GM23338 (cell line): ENCODE results near the gene GTF2H1. TPM values are rescaled to one million over a fixed set of nuclear protein-coding genes. Genes with fewer than 3 reads are reported as not detected.

Source experiments
- ATAC-seq: fragments of 200-7000 bp; cut with Tn5 transposase; 3 replicates; pipeline ENCODE4 v1.9.1; 2020
- DNase-seq: peaks from one replicate; pipeline ENCODE4 v3.0.0-alpha.2; 2015; ENCODE audit warnings: low spot score
- H2AFZ ChIP-seq: fragments of 200-600 bp; sonication (generic); 2 replicates; pipeline ENCODE4 v1.8.0; 2016; ENCODE audit warnings: antibody characterized with exemption, mild to moderate bottlenecking, moderate library complexity
- H3F3A ChIP-seq: fragments of 200-600 bp; sonication (generic); replicated peaks from 2 replicates; pipeline ENCODE4 v1.8.0; 2017; ENCODE audit warnings: antibody characterized with exemption, mixed run types, low read depth
- H3K27ac ChIP-seq: fragments of 200-600 bp; sonication (generic); 2 replicates; pipeline ENCODE4 v1.6.1; 2016; ENCODE audit warnings: low read depth
- H3K27me3 ChIP-seq: fragments of 200-600 bp; sonication (generic); 2 replicates; pipeline ENCODE4 v1.8.0; 2016; ENCODE audit warnings: mild to moderate bottlenecking, mixed run types, moderate library complexity; ENCODE audit not compliant: insufficient read depth
- H3K36me3 ChIP-seq: fragments of 200-600 bp; sonication (generic); 2 replicates; pipeline ENCODE4 v1.8.0; 2016; ENCODE audit warnings: mild to moderate bottlenecking; ENCODE audit not compliant: insufficient read depth
- H3K4me1 ChIP-seq: fragments of 200-600 bp; sonication (generic); 2 replicates; pipeline ENCODE4 v1.8.0; 2016; ENCODE audit warnings: mild to moderate bottlenecking, moderate library complexity; ENCODE audit not compliant: insufficient read depth
- H3K4me2 ChIP-seq: fragments of 200-600 bp; sonication (generic); 2 replicates; pipeline ENCODE4 v1.7.1; 2017; ENCODE audit warnings: mixed run types
- H3K4me3 ChIP-seq: fragments of 200-600 bp; sonication (generic); 2 replicates; pipeline ENCODE4 v1.6.1; 2016; ENCODE audit warnings: mixed run types
- H3K79me2 ChIP-seq: fragments of 200-600 bp; sonication (generic); replicated peaks from 2 replicates; pipeline ENCODE4 v1.8.0; 2017; ENCODE audit warnings: mild to moderate bottlenecking; ENCODE audit not compliant: insufficient read depth
- H3K9me2 ChIP-seq: fragments of 200-600 bp; sonication (generic); 2 replicates; pipeline ENCODE4 v1.8.0; 2017; ENCODE audit not compliant: insufficient read depth
- H4K20me1 ChIP-seq: fragments of 200-600 bp; sonication (generic); replicated peaks from 2 replicates; pipeline ENCODE4 v1.8.0; 2017; ENCODE audit warnings: mild to moderate bottlenecking; ENCODE audit not compliant: insufficient read depth
- H3K27ac Mint-ChIP-seq: 2 replicates; pipeline ENCODE4 v1.8.0; 2020; ENCODE audit warnings: inconsistent platforms, mild to moderate bottlenecking, moderate library complexity, mixed read lengths
- H3K27me3 Mint-ChIP-seq: 3 replicates; pipeline ENCODE4 v1.8.0; 2022; ENCODE audit warnings: low read depth, mild to moderate bottlenecking, moderate library complexity, mixed read lengths, inconsistent platforms; ENCODE audit not compliant: insufficient read depth, poor library complexity
- H3K36me3 Mint-ChIP-seq: 3 replicates; pipeline ENCODE4 v1.8.0; 2021; ENCODE audit warnings: low read depth, mild to moderate bottlenecking, inconsistent platforms, moderate library complexity, mixed read lengths
- H3K4me1 Mint-ChIP-seq: 3 replicates; pipeline ENCODE4 v1.8.0; 2020; ENCODE audit warnings: mild to moderate bottlenecking, inconsistent platforms, mixed read lengths
- H3K4me3 Mint-ChIP-seq: 3 replicates; pipeline ENCODE4 v1.8.0; 2021; ENCODE audit warnings: moderate library complexity, mild to moderate bottlenecking, inconsistent platforms, mixed read lengths
- H3K9me3 Mint-ChIP-seq: 3 replicates; pipeline ENCODE4 v1.8.0; 2020; ENCODE audit warnings: moderate library complexity, mild to moderate bottlenecking, inconsistent platforms, mixed read lengths
- CREB1 ChIP-seq: fragments of 250-450 bp; sonication (Bioruptor Pico); IDR thresholded peaks from 2 replicates; pipeline ENCODE4 v1.5.0; 2020; ENCODE audit warnings: low read depth, mild to moderate bottlenecking, moderate library complexity
- EZH2 ChIP-seq: fragments of 200-600 bp; sonication (generic); IDR thresholded peaks from one replicate; pipeline ENCODE4 v1.8.0; 2017; ENCODE audit warnings: antibody characterized with exemption, mild to moderate bottlenecking, low read depth; ENCODE audit not compliant: unreplicated experiment
- JUNB ChIP-seq: IDR thresholded peaks from one replicate; pipeline ENCODE4 v1.6.1; 2016; ENCODE audit warnings: antibody characterized with exemption; ENCODE audit not compliant: unreplicated experiment
- NANOG ChIP-seq: IDR thresholded peaks from 2 replicates; pipeline ENCODE4 v1.6.1; 2016; ENCODE audit warnings: antibody characterized with exemption, borderline replicate concordance
- POLR2AphosphoS5 ChIP-seq: IDR thresholded peaks from 2 replicates; pipeline ENCODE4 v1.6.1; 2016; ENCODE audit warnings: antibody characterized with exemption, low read depth
- STAT1 ChIP-seq: IDR thresholded peaks from one replicate; pipeline ENCODE4 v1.6.1; 2016; ENCODE audit warnings: antibody characterized with exemption; ENCODE audit not compliant: unreplicated experiment
- ZNF114 ChIP-seq: fragments of 250-450 bp; sonication (Bioruptor Pico); IDR thresholded peaks from 2 replicates; pipeline ENCODE4 v1.5.0; 2020; ENCODE audit warnings: mild to moderate bottlenecking, moderate library complexity
- polyA plus RNA-seq: library from polyadenylated mRNA; unstranded; fragments of >200 nt; fragmentation: Nextera tagmentation; extraction: Ambion mirVana; gene quantifications from 2 replicates; pipeline ENCODE4 v1.2.1, GENCODE V29; 2016
- total RNA-seq: library from RNA; depleted of rRNA; stranded (reverse); fragments of >200 nt; shearing (Covaris generic); gene quantifications from 2 replicates; pipeline ENCODE4 v1.2.3, GENCODE V29; 2014
- TF ChIP-seq, protein P1 (sequence below), 2 experiments: fragments of 200-600 bp in 1 of 2; sonication (generic) in 1 of 2; conservative IDR thresholded peaks; 2 replicates each; pipeline versions ENCODE4 v1.5.1 to v1.6.1; 2016 to 2017; ENCODE audit warnings: antibody characterized with exemption in 2 of 2, low read depth in 2 of 2, mild to moderate bottlenecking in 2 of 2, moderate library complexity in 1 of 2
- TF ChIP-seq, protein P2 (sequence below): IDR thresholded peaks from 2 replicates; pipeline ENCODE4 v1.6.1; 2016; ENCODE audit warnings: antibody characterized with exemption
- TF ChIP-seq, protein P3 (sequence below): fragments of 250-450 bp; sonication (Bioruptor Pico); IDR thresholded peaks from 2 replicates; pipeline ENCODE4 v1.5.0; 2020; ENCODE audit warnings: mild to moderate bottlenecking, moderate library complexity
- TF ChIP-seq, protein P4 (sequence below): IDR thresholded peaks from one replicate; pipeline ENCODE4 v1.6.1; 2018; ENCODE audit warnings: antibody characterized with exemption; ENCODE audit not compliant: unreplicated experiment

GTF2H1 gene
- total and polyA plus RNA-seq, 2 experiments from 2014 or later, result 16.5 to 43.6 TPM

DNA sequence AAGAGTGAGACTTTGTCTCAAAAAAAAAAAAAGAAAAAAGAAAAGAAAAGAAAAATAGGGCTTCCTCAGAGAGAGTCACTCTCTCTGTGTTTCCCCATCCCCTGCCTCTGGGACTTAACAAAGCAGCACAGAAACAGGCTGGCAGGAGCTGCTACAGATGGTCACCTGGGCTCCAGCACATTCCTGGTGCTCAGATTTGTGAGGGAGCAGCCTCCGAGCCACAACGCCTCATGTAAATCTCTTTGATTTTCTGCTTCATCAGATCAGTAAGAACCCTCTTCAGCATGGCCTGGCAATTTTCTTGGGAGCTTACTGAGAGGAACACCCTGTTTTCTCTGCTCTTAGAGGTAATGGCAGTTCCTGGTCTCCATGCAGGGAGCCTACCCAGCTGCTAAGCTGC lies 56.8 kb downstream of the GTF2H1 start:
- Mint-ChIP-seq H3K4me1 (no peaks in the 10 kb centered on the region; the same call in 2 of the 3 replicates), H3K27ac (no peak overlapping the region), H3K36me3 (no peaks in the 10 kb centered on the region), H3K4me3 (no peak overlapping the region), H3K27me3 (peaks cover 2% of the 10 kb centered on the region), H3K9me3 (no peaks in the 10 kb centered on the region)
- Histone ChIP-seq H3K4me1 (no peaks in the 10 kb centered on the region), H3K79me2 (no peaks in the 10 kb centered on the region), H4K20me1 (no peaks in the 10 kb centered on the region), H3K4me2 (no peak overlapping the region), H3K27ac (no peak overlapping the region), H3K27me3 (no peaks in the 10 kb centered on the region), H3K4me3 (no peak overlapping the region), H2AFZ (peak overlapping the region; percentile 74; the same call in 1 of the 2 replicates), H3K36me3 (no peaks in the 10 kb centered on the region), H3K9me2 (no peaks in the 10 kb centered on the region), H3F3A (no peaks in the 10 kb centered on the region)
- DNase-seq (no peak), ATAC-seq (peak; percentile 27; the same call in 1 of the 3 replicates)
- TF ChIP-seq STAT1 (no peak), POLR2AphosphoS5 (no peak), EZH2 (no peak), ZNF114 (CRISPR knock-in tag) (no peak), JUNB (no peak), NANOG (no peak), CREB1 (CRISPR knock-in tag) (no peak)
- TF ChIP-seq, protein P1, sequence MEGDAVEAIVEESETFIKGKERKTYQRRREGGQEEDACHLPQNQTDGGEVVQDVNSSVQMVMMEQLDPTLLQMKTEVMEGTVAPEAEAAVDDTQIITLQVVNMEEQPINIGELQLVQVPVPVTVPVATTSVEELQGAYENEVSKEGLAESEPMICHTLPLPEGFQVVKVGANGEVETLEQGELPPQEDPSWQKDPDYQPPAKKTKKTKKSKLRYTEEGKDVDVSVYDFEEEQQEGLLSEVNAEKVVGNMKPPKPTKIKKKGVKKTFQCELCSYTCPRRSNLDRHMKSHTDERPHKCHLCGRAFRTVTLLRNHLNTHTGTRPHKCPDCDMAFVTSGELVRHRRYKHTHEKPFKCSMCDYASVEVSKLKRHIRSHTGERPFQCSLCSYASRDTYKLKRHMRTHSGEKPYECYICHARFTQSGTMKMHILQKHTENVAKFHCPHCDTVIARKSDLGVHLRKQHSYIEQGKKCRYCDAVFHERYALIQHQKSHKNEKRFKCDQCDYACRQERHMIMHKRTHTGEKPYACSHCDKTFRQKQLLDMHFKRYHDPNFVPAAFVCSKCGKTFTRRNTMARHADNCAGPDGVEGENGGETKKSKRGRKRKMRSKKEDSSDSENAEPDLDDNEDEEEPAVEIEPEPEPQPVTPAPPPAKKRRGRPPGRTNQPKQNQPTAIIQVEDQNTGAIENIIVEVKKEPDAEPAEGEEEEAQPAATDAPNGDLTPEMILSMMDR (conservative IDR thresholded peaks at IDR 0.05; ENCODE audit: low read depth in 2 of 2), result no peak
- TF ChIP-seq, protein P2, sequence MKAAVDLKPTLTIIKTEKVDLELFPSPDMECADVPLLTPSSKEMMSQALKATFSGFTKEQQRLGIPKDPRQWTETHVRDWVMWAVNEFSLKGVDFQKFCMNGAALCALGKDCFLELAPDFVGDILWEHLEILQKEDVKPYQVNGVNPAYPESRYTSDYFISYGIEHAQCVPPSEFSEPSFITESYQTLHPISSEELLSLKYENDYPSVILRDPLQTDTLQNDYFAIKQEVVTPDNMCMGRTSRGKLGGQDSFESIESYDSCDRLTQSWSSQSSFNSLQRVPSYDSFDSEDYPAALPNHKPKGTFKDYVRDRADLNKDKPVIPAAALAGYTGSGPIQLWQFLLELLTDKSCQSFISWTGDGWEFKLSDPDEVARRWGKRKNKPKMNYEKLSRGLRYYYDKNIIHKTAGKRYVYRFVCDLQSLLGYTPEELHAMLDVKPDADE, result no peak
- TF ChIP-seq, protein P3, sequence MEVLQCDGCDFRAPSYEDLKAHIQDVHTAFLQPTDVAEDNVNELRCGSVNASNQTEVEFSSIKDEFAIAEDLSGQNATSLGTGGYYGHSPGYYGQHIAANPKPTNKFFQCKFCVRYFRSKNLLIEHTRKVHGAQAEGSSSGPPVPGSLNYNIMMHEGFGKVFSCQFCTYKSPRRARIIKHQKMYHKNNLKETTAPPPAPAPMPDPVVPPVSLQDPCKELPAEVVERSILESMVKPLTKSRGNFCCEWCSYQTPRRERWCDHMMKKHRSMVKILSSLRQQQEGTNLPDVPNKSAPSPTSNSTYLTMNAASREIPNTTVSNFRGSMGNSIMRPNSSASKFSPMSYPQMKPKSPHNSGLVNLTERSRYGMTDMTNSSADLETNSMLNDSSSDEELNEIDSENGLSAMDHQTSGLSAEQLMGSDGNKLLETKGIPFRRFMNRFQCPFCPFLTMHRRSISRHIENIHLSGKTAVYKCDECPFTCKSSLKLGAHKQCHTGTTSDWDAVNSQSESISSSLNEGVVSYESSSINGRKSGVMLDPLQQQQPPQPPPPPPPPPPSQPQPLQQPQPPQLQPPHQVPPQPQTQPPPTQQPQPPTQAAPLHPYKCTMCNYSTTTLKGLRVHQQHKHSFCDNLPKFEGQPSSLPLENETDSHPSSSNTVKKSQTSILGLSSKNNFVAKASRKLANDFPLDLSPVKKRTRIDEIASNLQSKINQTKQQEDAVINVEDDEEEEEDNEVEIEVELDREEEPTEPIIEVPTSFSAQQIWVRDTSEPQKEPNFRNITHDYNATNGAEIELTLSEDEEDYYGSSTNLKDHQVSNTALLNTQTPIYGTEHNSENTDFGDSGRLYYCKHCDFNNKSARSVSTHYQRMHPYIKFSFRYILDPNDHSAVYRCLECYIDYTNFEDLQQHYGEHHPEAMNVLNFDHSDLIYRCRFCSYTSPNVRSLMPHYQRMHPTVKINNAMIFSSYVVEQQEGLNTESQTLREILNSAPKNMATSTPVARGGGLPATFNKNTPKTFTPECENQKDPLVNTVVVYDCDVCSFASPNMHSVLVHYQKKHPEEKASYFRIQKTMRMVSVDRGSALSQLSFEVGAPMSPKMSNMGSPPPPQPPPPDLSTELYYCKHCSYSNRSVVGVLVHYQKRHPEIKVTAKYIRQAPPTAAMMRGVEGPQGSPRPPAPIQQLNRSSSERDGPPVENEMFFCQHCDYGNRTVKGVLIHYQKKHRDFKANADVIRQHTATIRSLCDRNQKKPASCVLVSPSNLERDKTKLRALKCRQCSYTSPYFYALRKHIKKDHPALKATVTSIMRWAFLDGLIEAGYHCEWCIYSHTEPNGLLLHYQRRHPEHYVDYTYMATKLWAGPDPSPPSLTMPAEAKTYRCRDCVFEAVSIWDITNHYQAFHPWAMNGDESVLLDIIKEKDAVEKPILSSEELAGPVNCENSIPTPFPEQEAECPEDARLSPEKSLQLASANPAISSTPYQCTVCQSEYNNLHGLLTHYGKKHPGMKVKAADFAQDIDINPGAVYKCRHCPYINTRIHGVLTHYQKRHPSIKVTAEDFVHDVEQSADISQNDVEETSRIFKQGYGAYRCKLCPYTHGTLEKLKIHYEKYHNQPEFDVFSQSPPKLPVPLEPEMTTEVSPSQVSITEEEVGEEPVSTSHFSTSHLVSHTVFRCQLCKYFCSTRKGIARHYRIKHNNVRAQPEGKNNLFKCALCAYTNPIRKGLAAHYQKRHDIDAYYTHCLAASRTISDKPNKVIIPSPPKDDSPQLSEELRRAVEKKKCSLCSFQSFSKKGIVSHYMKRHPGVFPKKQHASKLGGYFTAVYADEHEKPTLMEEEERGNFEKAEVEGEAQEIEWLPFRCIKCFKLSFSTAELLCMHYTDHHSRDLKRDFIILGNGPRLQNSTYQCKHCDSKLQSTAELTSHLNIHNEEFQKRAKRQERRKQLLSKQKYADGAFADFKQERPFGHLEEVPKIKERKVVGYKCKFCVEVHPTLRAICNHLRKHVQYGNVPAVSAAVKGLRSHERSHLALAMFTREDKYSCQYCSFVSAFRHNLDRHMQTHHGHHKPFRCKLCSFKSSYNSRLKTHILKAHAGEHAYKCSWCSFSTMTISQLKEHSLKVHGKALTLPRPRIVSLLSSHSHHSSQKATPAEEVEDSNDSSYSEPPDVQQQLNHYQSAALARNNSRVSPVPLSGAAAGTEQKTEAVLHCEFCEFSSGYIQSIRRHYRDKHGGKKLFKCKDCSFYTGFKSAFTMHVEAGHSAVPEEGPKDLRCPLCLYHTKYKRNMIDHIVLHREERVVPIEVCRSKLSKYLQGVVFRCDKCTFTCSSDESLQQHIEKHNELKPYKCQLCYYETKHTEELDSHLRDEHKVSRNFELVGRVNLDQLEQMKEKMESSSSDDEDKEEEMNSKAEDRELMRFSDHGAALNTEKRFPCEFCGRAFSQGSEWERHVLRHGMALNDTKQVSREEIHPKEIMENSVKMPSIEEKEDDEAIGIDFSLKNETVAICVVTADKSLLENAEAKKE, result no peak
- TF ChIP-seq, protein P4, sequence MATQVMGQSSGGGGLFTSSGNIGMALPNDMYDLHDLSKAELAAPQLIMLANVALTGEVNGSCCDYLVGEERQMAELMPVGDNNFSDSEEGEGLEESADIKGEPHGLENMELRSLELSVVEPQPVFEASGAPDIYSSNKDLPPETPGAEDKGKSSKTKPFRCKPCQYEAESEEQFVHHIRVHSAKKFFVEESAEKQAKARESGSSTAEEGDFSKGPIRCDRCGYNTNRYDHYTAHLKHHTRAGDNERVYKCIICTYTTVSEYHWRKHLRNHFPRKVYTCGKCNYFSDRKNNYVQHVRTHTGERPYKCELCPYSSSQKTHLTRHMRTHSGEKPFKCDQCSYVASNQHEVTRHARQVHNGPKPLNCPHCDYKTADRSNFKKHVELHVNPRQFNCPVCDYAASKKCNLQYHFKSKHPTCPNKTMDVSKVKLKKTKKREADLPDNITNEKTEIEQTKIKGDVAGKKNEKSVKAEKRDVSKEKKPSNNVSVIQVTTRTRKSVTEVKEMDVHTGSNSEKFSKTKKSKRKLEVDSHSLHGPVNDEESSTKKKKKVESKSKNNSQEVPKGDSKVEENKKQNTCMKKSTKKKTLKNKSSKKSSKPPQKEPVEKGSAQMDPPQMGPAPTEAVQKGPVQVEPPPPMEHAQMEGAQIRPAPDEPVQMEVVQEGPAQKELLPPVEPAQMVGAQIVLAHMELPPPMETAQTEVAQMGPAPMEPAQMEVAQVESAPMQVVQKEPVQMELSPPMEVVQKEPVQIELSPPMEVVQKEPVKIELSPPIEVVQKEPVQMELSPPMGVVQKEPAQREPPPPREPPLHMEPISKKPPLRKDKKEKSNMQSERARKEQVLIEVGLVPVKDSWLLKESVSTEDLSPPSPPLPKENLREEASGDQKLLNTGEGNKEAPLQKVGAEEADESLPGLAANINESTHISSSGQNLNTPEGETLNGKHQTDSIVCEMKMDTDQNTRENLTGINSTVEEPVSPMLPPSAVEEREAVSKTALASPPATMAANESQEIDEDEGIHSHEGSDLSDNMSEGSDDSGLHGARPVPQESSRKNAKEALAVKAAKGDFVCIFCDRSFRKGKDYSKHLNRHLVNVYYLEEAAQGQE, result no peak
